Endodermal cell (in vitro differentiated cells): Measurements from ENCODE around the gene MAPT. TPM values are rescaled to one million over a fixed set of nuclear protein-coding genes. Genes with fewer than 3 reads are reported as not detected.

Experiments used
- DNase-seq: peaks from one replicate; pipeline ENCODE4 v3.0.0-alpha.2; 2017
- H3K27ac ChIP-seq: 2 replicates; pipeline ENCODE4 v1.5.1; 2013; ENCODE audit warnings: mild to moderate bottlenecking, low read depth, low read length, moderate library complexity
- H3K27me3 ChIP-seq: 2 replicates; pipeline ENCODE4 v1.6.1; 2013; ENCODE audit warnings: mild to moderate bottlenecking, low read length, moderate library complexity; ENCODE audit not compliant: insufficient read depth, control insufficient read depth, poor library complexity, severe bottlenecking
- H3K36me3 ChIP-seq: 2 replicates; pipeline ENCODE4 v1.7.0; 2013; ENCODE audit warnings: mild to moderate bottlenecking, low read length, moderate library complexity; ENCODE audit not compliant: control insufficient read depth, insufficient read depth
- H3K4me1 ChIP-seq: one replicate; pipeline ENCODE4 v1.7.0; 2013; ENCODE audit warnings: low read length; ENCODE audit not compliant: control insufficient read depth, insufficient read depth
- H3K4me3 ChIP-seq: 2 replicates; pipeline ENCODE4 v1.5.1; 2013; ENCODE audit warnings: mild to moderate bottlenecking, low read length, moderate library complexity
- H3K9ac ChIP-seq: 2 replicates; pipeline ENCODE4 v1.6.1; 2013; ENCODE audit warnings: mild to moderate bottlenecking, low read length, moderate library complexity; ENCODE audit not compliant: poor library complexity, severe bottlenecking; ENCODE audit errors: extremely low read depth
- H3K9me3 ChIP-seq: 2 replicates; pipeline ENCODE4 v1.6.1; 2013; ENCODE audit warnings: mild to moderate bottlenecking, low read length, moderate library complexity; ENCODE audit not compliant: control insufficient read depth
- H3K27ac Mint-ChIP-seq: 2 replicates; pipeline ENCODE4 v1.8.0; 2020; ENCODE audit warnings: mixed read lengths
- H3K27me3 Mint-ChIP-seq: 2 replicates; pipeline ENCODE4 v1.8.0; 2021; ENCODE audit warnings: mild to moderate bottlenecking, mixed read lengths; ENCODE audit not compliant: insufficient read depth
- H3K36me3 Mint-ChIP-seq: 2 replicates; pipeline ENCODE4 v1.8.0; 2020; ENCODE audit warnings: low read depth, mixed read lengths
- H3K4me1 Mint-ChIP-seq: 2 replicates; pipeline ENCODE4 v1.8.0; 2020; ENCODE audit warnings: mixed read lengths
- H3K4me3 Mint-ChIP-seq: 2 replicates; pipeline ENCODE4 v1.8.0; 2020; ENCODE audit warnings: mild to moderate bottlenecking, moderate library complexity, mixed read lengths
- H3K9me3 Mint-ChIP-seq: 2 replicates; pipeline ENCODE4 v1.8.0; 2020; ENCODE audit warnings: mild to moderate bottlenecking, mixed read lengths
- WGBS, 2 experiments: methylation state at CpG; one replicate each; pipeline versions ENCODE4 v1.1.5 to v1.1.7; 2013; ENCODE audit warnings: missing lambda C conversion rate in 2 of 2, mixed read lengths in 1 of 2; ENCODE audit not compliant: insufficient coverage in 1 of 2, insufficient read length in 1 of 2; 5-methylcytosine and 5-hydroxymethylcytosine counted together
- total RNA-seq, 2 donors: library from RNA; stranded (reverse); fragmentation: NEBNext Ultra II Directional in 1 of 2; extraction: Animal tissue kit (Norgen Biotek cat#: 25700) in 1 of 2; gene quantifications; 2 replicates in 1 of 2; 3 replicates in 1 of 2; pipeline ENCODE4 v1.2.1, GENCODE V29; 2021
- TF ChIP-seq, protein P1 (sequence below): fragments of 200-600 bp; sonication (generic); conservative IDR thresholded peaks from 2 replicates; pipeline ENCODE4 v1.5.0; 2021; ENCODE audit warnings: antibody characterized with exemption, mild to moderate bottlenecking

The MAPT gene
- total RNA-seq, 2 donors from 2014 or later: 0.69 to 0.73 TPM

DNA sequence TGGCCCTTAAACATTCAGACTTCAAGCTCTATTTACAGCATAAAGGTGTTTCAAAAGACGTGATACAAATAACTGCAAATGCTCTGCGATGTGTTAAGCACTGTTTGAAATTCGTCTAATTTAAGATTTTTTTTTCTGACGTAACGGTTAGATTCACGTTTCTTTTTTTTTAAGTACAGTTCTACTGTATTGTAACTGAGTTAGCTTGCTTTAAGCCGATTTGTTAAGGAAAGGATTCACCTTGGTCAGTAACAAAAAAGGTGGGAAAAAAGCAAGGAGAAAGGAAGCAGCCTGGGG is 681 bp upstream of the MAPT start:
- 82 to 92% methylated on average over 7 of the region's 7 CpGs for WGBS, 2 experiments
- H3K9ac ChIP-seq: peak overlapping the region; percentile 41
- H3K4me3 Mint-ChIP-seq: peak overlapping the region; percentile 58
- no peaks in the 10 kb centered on the region for H3K36me3 Mint-ChIP-seq
- H3K27ac Mint-ChIP-seq: no peak overlapping the region
- H3K36me3 ChIP-seq: no peaks in the 10 kb centered on the region
- TF ChIP-seq, protein P1, sequence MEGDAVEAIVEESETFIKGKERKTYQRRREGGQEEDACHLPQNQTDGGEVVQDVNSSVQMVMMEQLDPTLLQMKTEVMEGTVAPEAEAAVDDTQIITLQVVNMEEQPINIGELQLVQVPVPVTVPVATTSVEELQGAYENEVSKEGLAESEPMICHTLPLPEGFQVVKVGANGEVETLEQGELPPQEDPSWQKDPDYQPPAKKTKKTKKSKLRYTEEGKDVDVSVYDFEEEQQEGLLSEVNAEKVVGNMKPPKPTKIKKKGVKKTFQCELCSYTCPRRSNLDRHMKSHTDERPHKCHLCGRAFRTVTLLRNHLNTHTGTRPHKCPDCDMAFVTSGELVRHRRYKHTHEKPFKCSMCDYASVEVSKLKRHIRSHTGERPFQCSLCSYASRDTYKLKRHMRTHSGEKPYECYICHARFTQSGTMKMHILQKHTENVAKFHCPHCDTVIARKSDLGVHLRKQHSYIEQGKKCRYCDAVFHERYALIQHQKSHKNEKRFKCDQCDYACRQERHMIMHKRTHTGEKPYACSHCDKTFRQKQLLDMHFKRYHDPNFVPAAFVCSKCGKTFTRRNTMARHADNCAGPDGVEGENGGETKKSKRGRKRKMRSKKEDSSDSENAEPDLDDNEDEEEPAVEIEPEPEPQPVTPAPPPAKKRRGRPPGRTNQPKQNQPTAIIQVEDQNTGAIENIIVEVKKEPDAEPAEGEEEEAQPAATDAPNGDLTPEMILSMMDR: no peak
- peaks cover 82% of the 10 kb centered on the region for H3K27me3 ChIP-seq
- H3K27ac ChIP-seq: no peak overlapping the region
- no peaks in the 10 kb centered on the region for H3K9me3 ChIP-seq
- peaks cover 87% of the 10 kb centered on the region for H3K27me3 Mint-ChIP-seq
- H3K4me3 ChIP-seq: peak overlapping the region; percentile 77
- peaks cover 2% of the 10 kb centered on the region for H3K4me1 ChIP-seq
- peaks cover 6% of the 10 kb centered on the region for H3K4me1 Mint-ChIP-seq
- DNase-seq: no peak
- H3K9me3 Mint-ChIP-seq: no peaks in the 10 kb centered on the region

DNA sequence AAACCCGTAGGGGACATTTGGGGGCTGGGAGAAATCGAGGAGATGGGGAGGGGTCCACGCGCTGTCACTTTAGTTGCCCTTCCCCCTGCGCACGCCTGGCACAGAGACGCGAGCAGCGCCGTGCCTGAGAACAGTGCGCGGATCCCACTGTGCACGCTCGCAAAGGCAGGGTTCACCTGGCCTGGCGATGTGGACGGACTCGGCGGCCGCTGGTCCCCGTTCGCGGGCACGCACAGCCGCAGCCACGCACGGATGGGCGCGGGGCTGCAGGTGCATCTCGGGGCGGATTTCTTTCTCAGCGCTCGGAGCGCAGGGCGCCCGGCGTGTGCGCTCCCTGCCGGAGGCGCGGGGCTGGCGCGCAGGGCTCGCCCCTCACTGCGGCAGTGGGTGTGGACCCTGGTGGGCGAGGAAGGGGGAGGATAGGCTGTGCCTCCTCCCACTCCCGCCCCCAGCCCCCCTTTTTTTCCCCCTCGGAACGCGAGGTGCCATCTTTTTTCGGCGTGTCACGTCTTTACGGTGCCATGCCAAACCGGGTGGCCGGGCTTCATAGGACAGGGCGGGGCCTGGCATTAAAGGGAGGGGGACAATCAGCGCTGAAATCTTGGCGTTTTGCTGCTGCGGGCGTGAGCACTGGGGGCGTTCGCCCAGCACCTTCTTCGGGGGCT is 1.1 kb downstream of the MAPT start:
- peak overlapping the region; percentile 58 for H3K4me3 Mint-ChIP-seq
- Histone ChIP-seq H3K9ac (no peak overlapping the region), H3K9me3 (no peaks in the 10 kb centered on the region), H3K27ac (no peak overlapping the region), H3K4me3 (peak overlapping the region; percentile 75), H3K4me1 (peaks cover 2% of the 10 kb centered on the region), H3K27me3 (peaks cover 92% of the 10 kb centered on the region), H3K36me3 (no peaks in the 10 kb centered on the region)
- no peaks in the 10 kb centered on the region for H3K9me3 Mint-ChIP-seq
- TF ChIP-seq, protein P1: peak; percentile 30
- peaks cover 6% of the 10 kb centered on the region for H3K4me1 Mint-ChIP-seq
- peak; percentile 76 for DNase-seq
- no peak overlapping the region for H3K27ac Mint-ChIP-seq
- H3K27me3 Mint-ChIP-seq: peaks cover 93% of the 10 kb centered on the region
- whole genome bisulfite sequencing, 2 experiments: 1 to 2% methylated on average over 14 to 60 of the region's 63 CpGs
- H3K36me3 Mint-ChIP-seq: no peaks in the 10 kb centered on the region

DNA sequence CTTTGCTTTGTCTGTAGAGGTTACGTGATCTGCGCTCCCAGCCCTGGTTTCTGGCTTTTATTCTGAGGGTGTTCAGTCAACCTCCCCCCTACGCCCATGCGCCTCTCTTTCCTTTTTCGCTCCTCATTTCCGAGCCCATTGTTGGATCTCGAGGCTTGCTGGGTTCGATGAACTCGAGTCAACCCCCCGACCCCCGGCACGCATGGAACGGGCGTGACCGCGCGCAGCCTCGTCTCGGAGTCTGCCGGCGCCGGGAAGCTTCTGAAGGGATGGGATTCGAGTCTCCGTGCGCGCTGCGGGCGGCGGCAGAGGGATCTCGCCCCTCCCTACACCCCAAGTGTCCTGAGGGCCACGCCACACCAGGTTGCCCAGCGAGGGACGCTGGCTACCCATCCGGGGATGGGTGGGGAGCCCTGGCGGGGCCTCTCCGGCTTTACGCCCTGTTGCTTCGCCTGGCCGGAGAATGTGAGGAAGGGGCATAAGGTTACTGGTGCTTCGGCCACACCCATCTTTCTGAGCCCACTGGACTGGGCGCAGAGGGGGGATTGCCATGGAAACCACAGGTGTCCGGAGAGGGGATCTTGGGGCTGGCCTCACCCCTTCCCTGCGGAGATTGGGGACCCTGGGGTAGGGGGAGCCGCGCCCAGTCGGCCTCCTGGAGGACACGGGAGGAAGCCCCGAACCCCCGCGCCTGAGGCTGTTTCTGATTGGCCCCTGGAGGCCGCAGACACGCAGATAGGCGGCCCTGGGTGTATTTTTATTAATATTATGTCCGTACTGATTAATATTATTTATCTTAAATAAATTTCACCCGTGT is 1.8 kb downstream of the MAPT start:
- Mint-ChIP-seq H3K36me3 (no peaks in the 10 kb centered on the region), H3K27ac (no peak overlapping the region), H3K4me3 (peak overlapping the region; percentile 39), H3K27me3 (peaks cover 96% of the 10 kb centered on the region), H3K9me3 (no peaks in the 10 kb centered on the region), H3K4me1 (peaks cover 6% of the 10 kb centered on the region)
- no peak overlapping the region for H3K27ac ChIP-seq
- peak overlapping the region; percentile 75 for H3K4me3 ChIP-seq
- H3K27me3 ChIP-seq: peaks cover 92% of the 10 kb centered on the region
- H3K9me3 ChIP-seq: no peaks in the 10 kb centered on the region
- peaks cover 2% of the 10 kb centered on the region for H3K4me1 ChIP-seq
- no peak overlapping the region for H3K9ac ChIP-seq
- 2 to 12% methylated on average over 15 to 47 of the region's 55 CpGs for WGBS, 2 experiments
- TF ChIP-seq, protein P1: no peak
- peak; percentile 69 for DNase-seq
- H3K36me3 ChIP-seq: no peaks in the 10 kb centered on the region
